PC-9 (cell line): ENCODE data around the gene MAP3K20. TPM values are rescaled to one million over a fixed set of nuclear protein-coding genes. Genes with fewer than 3 reads are reported as not detected.

ENCODE experiments used
- BruUV-seq: library from RNA; stranded (reverse); fragments of 400-500 nt; replicated peaks from 2 replicates; lab custom pipeline; 2021; lab: Mats Ljungman, UMichigan
- CTCF ChIA-PET: fragments of 300-600 bp; sonication (Branson Sonifier 250); formaldehyde crosslinking; loops from one replicate; lab custom pipeline; 2022; ENCODE audit warnings: antibody characterized with exemption; lab: Charles Lee
- POLR2A ChIA-PET: fragments of 300-600 bp; sonication (Branson Sonifier 250); formaldehyde crosslinking; loops from one replicate; lab custom pipeline; 2022; ENCODE audit warnings: antibody characterized with exemption; ENCODE audit not compliant: unreplicated experiment; lab: Charles Lee
- DNase-seq, 2 experiments: peaks; one replicate each; pipeline versions ENCODE4 v3.0.0 to v3.0.0-alpha.2; 2015 to 2022; ENCODE audit warnings: mixed read lengths in 1 of 2
- H2AFZ ChIP-seq: fragments of 200-600 bp; sonication (generic); 2 replicates; pipeline ENCODE4 v1.8.1; 2017; ENCODE audit warnings: antibody characterized with exemption
- H3F3A ChIP-seq: fragments of 200-600 bp; sonication (generic); 2 replicates; pipeline ENCODE4 v1.8.1; 2017; ENCODE audit warnings: antibody characterized with exemption, mild to moderate bottlenecking, low read depth; ENCODE audit not compliant: insufficient read depth
- H3K27ac ChIP-seq: fragments of 200-600 bp; sonication (generic); 2 replicates; pipeline ENCODE4 v1.6.1; 2016; ENCODE audit warnings: mixed run types
- H3K27me3 ChIP-seq: fragments of 200-600 bp; sonication (generic); 2 replicates; pipeline ENCODE4 v1.6.1; 2016; ENCODE audit warnings: low read depth, mixed run types; ENCODE audit not compliant: insufficient read depth
- H3K36me3 ChIP-seq: fragments of 200-600 bp; sonication (generic); 2 replicates; pipeline ENCODE4 v1.6.1; 2016; ENCODE audit warnings: low read depth, mixed run types
- H3K4me1 ChIP-seq: fragments of 200-600 bp; sonication (generic); replicated peaks from 2 replicates; pipeline ENCODE4 v1.6.1; 2016; ENCODE audit warnings: mixed run types; ENCODE audit not compliant: insufficient read depth
- H3K4me2 ChIP-seq: fragments of 200-600 bp; sonication (generic); 2 replicates; pipeline ENCODE4 v1.6.1; 2017; ENCODE audit warnings: mixed run types
- H3K4me3 ChIP-seq: fragments of 200-600 bp; sonication (generic); 2 replicates; pipeline ENCODE4 v1.6.1; 2016; ENCODE audit warnings: mixed run types
- H3K79me2 ChIP-seq: fragments of 200-600 bp; sonication (generic); 2 replicates; pipeline ENCODE4 v1.6.1; 2017; ENCODE audit warnings: low read depth, mixed run types
- H3K9me2 ChIP-seq: fragments of 200-600 bp; sonication (generic); 2 replicates; pipeline ENCODE4 v1.8.1; 2017; ENCODE audit warnings: mild to moderate bottlenecking; ENCODE audit not compliant: insufficient read depth
- H3K9me3 ChIP-seq: fragments of 200-600 bp; sonication (generic); 2 replicates; pipeline ENCODE4 v1.8.1; 2016; ENCODE audit warnings: low read depth; ENCODE audit not compliant: insufficient read depth
- H4K20me1 ChIP-seq: fragments of 200-600 bp; sonication (generic); 2 replicates; pipeline ENCODE4 v1.8.1; 2017; ENCODE audit not compliant: insufficient read depth
- CTCF ChIP-seq: fragments of 200-600 bp; sonication (generic); conservative IDR thresholded peaks from 2 replicates; pipeline ENCODE4 v1.6.1; 2017; ENCODE audit warnings: mixed run types, antibody characterized with exemption, mild to moderate bottlenecking, moderate library complexity
- EZH2 ChIP-seq: fragments of 200-600 bp; sonication (generic); IDR thresholded peaks from 2 replicates; pipeline ENCODE4 v1.8.0; 2017; ENCODE audit warnings: antibody characterized with exemption, low read depth
- intact Hi-C: fragments of 100-400 bp; cut with micrococcal nuclease; formaldehyde crosslinking; loops from one replicate; pipeline ENCODE4 v1.10.0; 2022; ENCODE audit not compliant: unreplicated experiment
- total RNA-seq: library from RNA; stranded (reverse); gene quantifications from 2 replicates; pipeline ENCODE4 v1.2.3, GENCODE V29; 2021

MAP3K20 gene
- total RNA-seq, 1 experiment from 2014 or later = 58.5 TPM

DNA sequence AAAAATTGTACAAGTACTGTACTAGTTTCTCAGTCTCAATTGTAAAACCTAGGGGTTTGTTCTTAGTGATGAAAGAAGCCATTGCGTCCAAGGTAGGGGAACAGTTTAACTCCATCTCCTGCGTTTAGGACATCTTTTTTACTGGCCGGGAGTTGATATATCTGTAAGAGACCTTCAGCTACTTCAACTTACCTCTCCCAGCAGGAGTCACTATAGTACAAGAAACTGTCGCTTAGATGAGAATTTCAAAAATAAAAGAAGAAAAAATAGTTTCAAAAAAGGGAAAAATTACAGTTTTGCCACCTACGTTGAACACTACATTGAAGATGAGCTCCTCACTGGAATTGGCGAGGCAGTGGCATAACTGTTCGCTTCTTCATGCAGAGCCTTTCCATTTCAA lies 122.7 kb downstream of the MAP3K20 start:
- H3K4me1 ChIP-seq = no peaks in the 10 kb centered on the region
- H4K20me1 ChIP-seq = no peaks in the 10 kb centered on the region
- H3F3A ChIP-seq = no peaks in the 10 kb centered on the region
- H2AFZ ChIP-seq = no peak overlapping the region
- ChIA-PET CTCF (no interaction called here), POLR2A (no interaction called here)
- H3K9me2 ChIP-seq = no peaks in the 10 kb centered on the region
- H3K27ac ChIP-seq = no peak overlapping the region
- TF ChIP-seq CTCF (no peak), EZH2 (no peak)
- H3K36me3 ChIP-seq = peaks cover 18% of the 10 kb centered on the region; the same call in 1 of the 2 replicates
- H3K4me3 ChIP-seq = no peak overlapping the region
- no peaks in the 10 kb centered on the region for H3K27me3 ChIP-seq
- H3K4me2 ChIP-seq = no peak overlapping the region
- intact Hi-C loops = no loop called here
- no peaks in the 10 kb centered on the region for H3K9me3 ChIP-seq
- no peak for DNase-seq
- BruUV-seq = no TSS peak
- H3K79me2 ChIP-seq = no peaks in the 10 kb centered on the region; the same call in 1 of the 2 replicates

- no peak overlapping the region for H3K27ac ChIP-seq
- ChIA-PET CTCF (no interaction called here), POLR2A (no interaction called here)
- H3K79me2 ChIP-seq = no peaks in the 10 kb centered on the region
- H3K4me3 ChIP-seq = no peak overlapping the region
- no peak overlapping the region for H3K4me2 ChIP-seq
- no peaks in the 10 kb centered on the region for H4K20me1 ChIP-seq
- BruUV-seq = no TSS peak
- H3K9me3 ChIP-seq = no peaks in the 10 kb centered on the region
- intact Hi-C loops = no loop called here
- no peak for DNase-seq
- no peaks in the 10 kb centered on the region for H3K27me3 ChIP-seq
- TF ChIP-seq CTCF = no peak
- TF ChIP-seq EZH2 = no peak
- no peaks in the 10 kb centered on the region for H3K4me1 ChIP-seq
- H3K9me2 ChIP-seq = no peaks in the 10 kb centered on the region
- H3F3A ChIP-seq = no peaks in the 10 kb centered on the region
- no peak overlapping the region for H2AFZ ChIP-seq
- peaks cover 20% of the 10 kb centered on the region; the same call in 1 of the 2 replicates for H3K36me3 ChIP-seq
Measured at GRCh38 chr2:173199294-173199693, 123.6 kb downstream of the MAP3K20 start.

- Histone ChIP-seq H3K27me3 (no peaks in the 10 kb centered on the region), H3K4me1 (no peaks in the 10 kb centered on the region), H3K4me2 (no peak overlapping the region), H2AFZ (no peak overlapping the region), H3K36me3 (peaks cover 23% of the 10 kb centered on the region; the same call in 1 of the 2 replicates), H3K27ac (no peak overlapping the region), H4K20me1 (no peaks in the 10 kb centered on the region), H3K9me2 (no peaks in the 10 kb centered on the region), H3K79me2 (no peaks in the 10 kb centered on the region), H3K9me3 (no peaks in the 10 kb centered on the region), H3F3A (no peaks in the 10 kb centered on the region), H3K4me3 (no peak overlapping the region)
- no peak for TF ChIP-seq EZH2
- no peak for TF ChIP-seq CTCF
- BruUV-seq = no TSS peak
- ChIA-PET CTCF (no interaction called here), POLR2A (no interaction called here)
- no peak for DNase-seq
- intact Hi-C loops = no loop called here
Measured at GRCh38 chr2:173202570-173202969, 126.9 kb downstream of the MAP3K20 start.
